Measurements from ENCODE around the gene PRSS57.

GRCh38 chr19:641702-642101, 53.5 kb downstream of the PRSS57 start:
- TF ChIP-seq, protein P1, sequence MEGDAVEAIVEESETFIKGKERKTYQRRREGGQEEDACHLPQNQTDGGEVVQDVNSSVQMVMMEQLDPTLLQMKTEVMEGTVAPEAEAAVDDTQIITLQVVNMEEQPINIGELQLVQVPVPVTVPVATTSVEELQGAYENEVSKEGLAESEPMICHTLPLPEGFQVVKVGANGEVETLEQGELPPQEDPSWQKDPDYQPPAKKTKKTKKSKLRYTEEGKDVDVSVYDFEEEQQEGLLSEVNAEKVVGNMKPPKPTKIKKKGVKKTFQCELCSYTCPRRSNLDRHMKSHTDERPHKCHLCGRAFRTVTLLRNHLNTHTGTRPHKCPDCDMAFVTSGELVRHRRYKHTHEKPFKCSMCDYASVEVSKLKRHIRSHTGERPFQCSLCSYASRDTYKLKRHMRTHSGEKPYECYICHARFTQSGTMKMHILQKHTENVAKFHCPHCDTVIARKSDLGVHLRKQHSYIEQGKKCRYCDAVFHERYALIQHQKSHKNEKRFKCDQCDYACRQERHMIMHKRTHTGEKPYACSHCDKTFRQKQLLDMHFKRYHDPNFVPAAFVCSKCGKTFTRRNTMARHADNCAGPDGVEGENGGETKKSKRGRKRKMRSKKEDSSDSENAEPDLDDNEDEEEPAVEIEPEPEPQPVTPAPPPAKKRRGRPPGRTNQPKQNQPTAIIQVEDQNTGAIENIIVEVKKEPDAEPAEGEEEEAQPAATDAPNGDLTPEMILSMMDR (IDR thresholded peaks at IDR 0.05; ENCODE audit: low read depth, low read length) = no peak
- TF ChIP-seq EZH2phosphoT487 (IDR thresholded peaks at IDR 0.05; ENCODE audit: low read depth) = no peak

Measured in OCI-LY3 (cell line).